BLaER1 (cell line): ENCODE results near the gene ACTC1.

Experiments used
- H3K27ac ChIP-seq: shearing (Covaris generic); formaldehyde crosslinking; 2 replicates; pipeline ENCODE4 v1.8.1; 2022
- H3K27me3 ChIP-seq: shearing (Covaris generic); formaldehyde crosslinking; 2 replicates; pipeline ENCODE4 v1.8.1; 2022
- H3K36me3 ChIP-seq: shearing (Covaris generic); formaldehyde crosslinking; 2 replicates; pipeline ENCODE4 v1.8.1; 2022
- H3K4me1 ChIP-seq: shearing (Covaris generic); formaldehyde crosslinking; 2 replicates; pipeline ENCODE4 v1.8.1; 2022
- H3K4me2 ChIP-seq: shearing (Covaris generic); formaldehyde crosslinking; 2 replicates; pipeline ENCODE4 v1.8.1; 2022
- H3K4me3 ChIP-seq: shearing (Covaris generic); formaldehyde crosslinking; 2 replicates; pipeline ENCODE4 v1.8.1; 2022
- H3K9ac ChIP-seq: shearing (Covaris generic); formaldehyde crosslinking; 2 replicates; pipeline ENCODE4 v1.8.1; 2022
- H3K9me3 ChIP-seq: shearing (Covaris generic); formaldehyde crosslinking; 2 replicates; pipeline ENCODE4 v1.8.1; 2022
- H4K20me1 ChIP-seq: shearing (Covaris generic); formaldehyde crosslinking; 2 replicates; pipeline ENCODE4 v1.8.1; 2022
- Cebpa-rat ChIP-seq: shearing (Covaris generic); IDR thresholded peaks from 2 replicates; pipeline ENCODE4 v1.8.1; 2022

Gene ACTC1

GRCh38 chr15:34795267-34796081 is at the start of gene ACTC1:
TSS of gene ACTC1 (minus strand) at chr15:34795549. CDS start at chr15:34794808, 741 bp downstream.
- no peak for TF ChIP-seq Cebpa-rat
- Histone ChIP-seq H3K4me1 (no peaks in the 10 kb centered on the region), H3K36me3 (no peaks in the 10 kb centered on the region), H4K20me1 (no peaks in the 10 kb centered on the region), H3K27me3 (no peaks in the 10 kb centered on the region), H3K4me3 (no peak within 1 kb of the TSS), H3K27ac (no peak within 1 kb of the TSS), H3K4me2 (no peak within 1 kb of the TSS), H3K9ac (no peak within 1 kb of the TSS), H3K9me3 (no peaks in the 10 kb centered on the region)

- H3K9me3 ChIP-seq, result no peaks in the 10 kb centered on the region
- TF ChIP-seq Cebpa-rat, result no peak
- H3K36me3 ChIP-seq, result no peaks in the 10 kb centered on the region
- H3K4me2 ChIP-seq, result no peak overlapping the region
- H3K9ac ChIP-seq, result no peak overlapping the region
- no peak overlapping the region for H3K4me3 ChIP-seq
- no peaks in the 10 kb centered on the region for H3K27me3 ChIP-seq
- no peak overlapping the region for H3K27ac ChIP-seq
- no peaks in the 10 kb centered on the region for H4K20me1 ChIP-seq
- no peaks in the 10 kb centered on the region for H3K4me1 ChIP-seq
These were observed 45.9 kb upstream of the ACTC1 start for GRCh38 chr15:34841262-34841725.

GRCh38 chr15:34838282-34838681 is 42.9 kb upstream of the ACTC1 start:
- H3K27ac ChIP-seq, result no peak overlapping the region
- no peaks in the 10 kb centered on the region for H3K4me1 ChIP-seq
- no peak overlapping the region for H3K9ac ChIP-seq
- H3K4me3 ChIP-seq, result no peak overlapping the region
- no peaks in the 10 kb centered on the region for H3K27me3 ChIP-seq
- no peaks in the 10 kb centered on the region for H4K20me1 ChIP-seq
- no peaks in the 10 kb centered on the region for H3K36me3 ChIP-seq
- no peaks in the 10 kb centered on the region for H3K9me3 ChIP-seq
- no peak for TF ChIP-seq Cebpa-rat
- H3K4me2 ChIP-seq, result no peak overlapping the region

- H4K20me1 ChIP-seq, result no peaks in the 10 kb centered on the region
- H3K4me3 ChIP-seq, result no peak overlapping the region
- no peaks in the 10 kb centered on the region for H3K27me3 ChIP-seq
- H3K9me3 ChIP-seq, result no peaks in the 10 kb centered on the region
- no peaks in the 10 kb centered on the region for H3K4me1 ChIP-seq
- H3K4me2 ChIP-seq, result no peak overlapping the region
- H3K9ac ChIP-seq, result no peak overlapping the region
- H3K36me3 ChIP-seq, result no peaks in the 10 kb centered on the region
- no peak overlapping the region for H3K27ac ChIP-seq
- no peak for TF ChIP-seq Cebpa-rat
These were observed 42.1 kb upstream of the ACTC1 start for GRCh38 chr15:34837246-34838016.

- Histone ChIP-seq H3K4me2 (peak overlapping the region; percentile 31), H3K9me3 (no peaks in the 10 kb centered on the region), H3K9ac (no peak overlapping the region), H4K20me1 (no peaks in the 10 kb centered on the region), H3K27me3 (no peaks in the 10 kb centered on the region), H3K27ac (no peak overlapping the region), H3K4me1 (peaks cover 11% of the 10 kb centered on the region; the same call in 1 of the 2 replicates), H3K36me3 (no peaks in the 10 kb centered on the region), H3K4me3 (no peak overlapping the region)
- TF ChIP-seq Cebpa-rat, result no peak
These were observed 33.0 kb upstream of the ACTC1 start for GRCh38 chr15:34828145-34828911.

GRCh38 chr15:34821831-34822230 is 26.5 kb upstream of the ACTC1 start:
- no peaks in the 10 kb centered on the region for H3K4me1 ChIP-seq
- H3K4me2 ChIP-seq, result no peak overlapping the region
- H4K20me1 ChIP-seq, result no peaks in the 10 kb centered on the region
- H3K27me3 ChIP-seq, result no peaks in the 10 kb centered on the region
- H3K36me3 ChIP-seq, result no peaks in the 10 kb centered on the region
- H3K9ac ChIP-seq, result no peak overlapping the region
- H3K9me3 ChIP-seq, result no peaks in the 10 kb centered on the region
- TF ChIP-seq Cebpa-rat, result no peak
- H3K4me3 ChIP-seq, result no peak overlapping the region
- H3K27ac ChIP-seq, result no peak overlapping the region

- Histone ChIP-seq H3K4me3 (no peak overlapping the region), H3K4me2 (no peak overlapping the region), H3K36me3 (no peaks in the 10 kb centered on the region), H3K9ac (no peak overlapping the region), H4K20me1 (no peaks in the 10 kb centered on the region), H3K9me3 (no peaks in the 10 kb centered on the region), H3K27me3 (no peaks in the 10 kb centered on the region), H3K27ac (no peak overlapping the region), H3K4me1 (no peaks in the 10 kb centered on the region)
- no peak for TF ChIP-seq Cebpa-rat
These were observed 24.8 kb upstream of the ACTC1 start for GRCh38 chr15:34820110-34820509.

- Histone ChIP-seq H3K36me3 (no peaks in the 10 kb centered on the region), H3K9me3 (no peaks in the 10 kb centered on the region), H4K20me1 (no peaks in the 10 kb centered on the region), H3K9ac (no peak overlapping the region), H3K4me1 (no peaks in the 10 kb centered on the region), H3K4me2 (no peak overlapping the region), H3K27ac (no peak overlapping the region), H3K4me3 (no peak overlapping the region), H3K27me3 (no peaks in the 10 kb centered on the region)
- no peak for TF ChIP-seq Cebpa-rat
These were observed 23.2 kb upstream of the ACTC1 start for GRCh38 chr15:34818526-34818925.

- H3K4me1 ChIP-seq, result no peaks in the 10 kb centered on the region
- no peaks in the 10 kb centered on the region for H3K27me3 ChIP-seq
- H3K36me3 ChIP-seq, result no peaks in the 10 kb centered on the region
- no peaks in the 10 kb centered on the region for H3K9me3 ChIP-seq
- no peak overlapping the region for H3K9ac ChIP-seq
- H3K27ac ChIP-seq, result no peak overlapping the region
- no peak for TF ChIP-seq Cebpa-rat
- H3K4me3 ChIP-seq, result no peak overlapping the region
- no peaks in the 10 kb centered on the region for H4K20me1 ChIP-seq
- H3K4me2 ChIP-seq, result no peak overlapping the region
These were observed 20.5 kb upstream of the ACTC1 start for GRCh38 chr15:34815836-34816235.
